Ramos (cell line): Measurements from ENCODE around the gene ZNF732.
"Not testable (repeated sequence)": the region's sequence is repeated elsewhere in the genome, so short reads cannot be mapped to it uniquely, and the experiment has no call there.

Experiments
- in situ Hi-C: fragments of 300-500 bp; cut with MboI; formaldehyde crosslinking; loops from one replicate; pipeline ENCODE4 v1.14.3; 2022; ENCODE audit warnings: low sequenced_read_pairs; ENCODE audit not compliant: unreplicated experiment

ZNF732 gene

DNA sequence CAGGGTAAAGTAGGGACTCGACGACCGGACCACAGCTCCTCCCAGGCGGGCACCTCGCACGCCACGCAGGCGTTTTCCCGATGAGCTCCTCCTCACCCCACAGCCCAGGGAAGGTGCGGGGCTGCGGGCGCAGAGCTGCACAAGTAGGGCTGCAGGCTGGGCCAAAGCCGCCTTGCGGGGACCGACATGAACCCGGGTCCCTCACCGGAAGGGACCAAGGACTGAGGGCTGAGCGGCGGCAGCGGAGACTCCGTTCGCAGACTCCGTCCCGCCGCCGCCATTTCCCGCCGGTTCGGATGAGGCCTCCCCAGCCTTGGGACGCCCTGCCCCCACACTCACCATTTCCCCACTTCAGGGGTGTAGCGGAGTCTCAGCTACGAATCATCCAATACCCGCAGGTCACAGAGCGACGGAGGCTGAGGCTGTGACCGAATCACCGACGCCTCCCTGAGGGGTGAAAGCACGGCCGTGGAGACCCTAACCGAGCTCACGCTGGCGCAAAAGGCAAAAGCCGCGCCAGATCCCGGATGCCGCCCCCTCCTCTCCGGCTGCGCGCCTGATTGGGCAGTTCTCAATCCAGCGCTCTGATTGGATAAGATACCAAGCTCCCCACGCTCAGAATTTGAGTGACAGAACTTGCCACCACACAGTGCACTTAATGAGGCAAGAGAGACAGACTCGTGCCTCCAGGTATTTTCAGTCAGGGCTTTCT lies at the start of gene ZNF732:
ZNF732 (minus strand) TSS at position 506 of the 712 bp plus-strand sequence; CDS start at position 342, 164 bp downstream.
- in situ Hi-C loops: no loop called here

DNA sequence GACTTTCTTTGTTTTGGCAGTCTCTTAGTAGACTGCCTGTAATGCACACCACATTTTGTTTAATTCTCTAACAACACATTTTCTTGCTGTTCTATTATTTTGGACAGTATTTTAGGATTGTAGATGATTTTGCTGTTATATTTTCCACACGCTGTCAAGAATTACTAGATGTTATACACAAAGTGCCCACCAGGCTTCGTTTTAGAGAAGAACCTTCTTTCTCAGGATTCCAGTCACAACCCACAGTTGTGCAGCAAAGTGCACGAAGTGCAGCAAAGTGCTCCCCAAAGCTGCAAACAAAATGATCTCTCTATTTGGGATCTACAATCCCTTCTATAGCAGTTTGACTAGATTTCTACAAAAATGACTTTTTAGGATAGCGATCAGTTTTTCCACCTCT lies 34.7 kb upstream of the ZNF732 start:
- in situ Hi-C loops: no loop called here

GRCh38 chr4:338759-339097 lies 33.5 kb upstream of the ZNF732 start:
- in situ Hi-C loops: no loop called here

GRCh38 chr4:337932-338758 lies 32.9 kb upstream of the ZNF732 start:
- in situ Hi-C loops: no loop called here

GRCh38 chr4:337143-337931 lies 32.1 kb upstream of the ZNF732 start, which contains the start of gene ZNF141:
TSS of gene ZNF141 (plus strand) at chr4:337814. CDS start at chr4:337984, 170 bp downstream.
- in situ Hi-C loops: no loop called here

GRCh38 chr4:336893-337142 lies 31.5 kb upstream of the ZNF732 start:
- in situ Hi-C loops: no loop called here

- in situ Hi-C loops: no loop called here
Observed at GRCh38 chr4:336099-336892, 31.0 kb upstream of the ZNF732 start.

- in situ Hi-C loops: no loop called here
Observed at GRCh38 chr4:335515-335914, 30.2 kb upstream of the ZNF732 start.

DNA sequence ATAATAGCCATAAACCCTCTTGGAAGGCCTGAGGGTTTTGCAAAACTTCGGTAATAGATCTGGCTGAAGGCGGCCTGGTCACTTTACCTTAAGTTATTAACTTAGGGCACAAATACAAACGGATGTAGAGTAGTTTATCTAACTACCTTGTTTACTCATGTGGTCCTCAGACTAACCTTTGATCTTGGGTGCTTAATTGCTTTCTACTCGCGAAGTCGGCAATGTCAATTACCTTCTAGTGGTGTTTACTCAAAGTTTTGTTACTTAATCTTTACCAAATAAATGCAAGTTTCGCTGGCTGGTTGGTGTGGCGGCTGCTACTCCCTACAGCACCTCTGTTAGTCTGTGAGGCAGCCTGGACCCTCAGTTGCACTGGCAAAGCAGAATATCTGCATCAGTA lies 23.5 kb upstream of the ZNF732 start:
- in situ Hi-C loops: no loop called here

DNA sequence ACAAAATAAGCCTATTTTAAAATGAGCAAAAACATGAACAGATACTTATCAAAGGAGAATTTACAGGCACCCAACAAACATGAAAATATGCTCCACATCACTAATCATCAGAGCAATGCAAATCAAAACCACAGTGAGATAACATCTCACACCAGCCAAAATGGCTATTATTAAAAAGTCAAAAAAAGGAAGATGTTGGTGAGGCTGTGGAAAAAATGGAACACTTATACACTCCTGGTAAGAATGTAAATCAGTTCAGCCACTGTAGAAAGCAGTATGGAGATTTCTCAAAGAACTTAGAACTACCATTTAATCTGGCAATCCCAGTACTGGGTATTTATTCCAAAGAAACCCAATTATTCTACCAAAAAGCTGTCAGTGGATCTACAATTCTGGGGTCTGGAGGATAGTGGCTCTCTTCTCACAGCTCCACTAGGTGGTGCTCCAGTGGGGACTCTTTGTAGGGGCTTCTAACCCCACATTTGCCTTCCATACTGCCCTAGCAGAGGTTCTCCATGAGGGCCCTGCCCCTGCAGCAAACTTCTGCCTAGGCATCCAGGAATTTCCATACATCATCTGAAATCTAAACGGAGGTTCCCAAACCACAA lies 9.1 kb upstream of the ZNF732 start:
- in situ Hi-C loops: no loop called here

- in situ Hi-C loops: no loop called here
Observed at GRCh38 chr4:309807-310206, 4.5 kb upstream of the ZNF732 start.

DNA sequence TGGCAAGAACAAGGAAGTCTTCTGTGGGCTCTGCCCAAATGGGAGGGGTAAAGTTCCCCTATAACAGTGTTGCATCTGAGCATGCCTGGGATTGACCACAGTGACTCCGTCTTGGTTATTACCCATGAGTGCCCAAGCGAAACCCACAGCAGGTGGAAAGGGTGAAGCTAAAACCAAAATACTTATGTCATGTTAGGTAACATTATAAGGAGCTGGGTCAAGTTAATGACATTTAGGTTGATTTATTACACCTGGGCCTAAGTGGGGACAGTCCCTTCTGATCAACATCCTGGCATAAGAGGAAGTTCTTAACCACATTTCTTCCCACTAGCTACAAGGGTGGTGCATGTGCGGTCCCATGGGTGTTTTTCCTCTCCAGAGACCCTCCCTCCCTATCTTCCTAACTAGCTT lies 1.3 kb upstream of the ZNF732 start:
- in situ Hi-C loops: no loop called here

DNA sequence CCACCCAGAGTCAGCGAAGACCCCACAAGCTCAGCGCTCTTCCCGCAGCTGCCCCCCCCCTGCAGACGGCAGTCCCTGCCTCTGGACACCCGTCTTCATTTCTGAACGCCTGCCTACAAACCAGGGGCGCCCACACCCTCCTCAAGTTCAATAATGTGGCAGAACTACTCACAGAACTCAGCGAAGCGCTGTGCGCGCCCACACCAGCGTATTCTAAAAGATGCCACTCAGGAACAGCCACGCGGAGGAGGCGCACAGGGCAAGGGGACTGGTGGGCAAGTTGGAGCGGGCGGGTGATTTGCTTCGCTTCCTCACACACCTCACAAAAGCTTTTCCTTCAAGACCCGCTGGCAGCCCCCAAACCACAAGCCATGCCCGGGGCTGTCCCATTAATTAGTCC lies 758 bp downstream of the ZNF732 start:
- in situ Hi-C loops: not testable (repeated sequence)

DNA sequence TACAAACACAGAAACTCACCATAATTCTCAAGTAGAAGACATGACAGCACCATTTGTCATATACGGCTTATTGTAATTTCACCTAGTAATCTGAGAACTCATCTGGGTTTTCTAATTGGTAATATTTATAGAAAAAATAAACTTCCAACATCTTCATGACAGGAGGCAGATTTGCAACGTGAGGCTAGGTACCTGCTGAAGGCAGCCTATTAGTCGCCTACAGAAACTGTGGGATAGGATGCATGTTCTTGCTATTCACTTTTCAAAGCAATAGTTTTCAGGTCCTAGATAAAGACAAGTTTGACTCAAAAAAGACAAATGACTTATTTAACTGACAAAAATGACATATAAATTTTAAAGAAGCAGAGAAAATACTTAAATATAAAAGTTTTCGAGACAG lies 2.9 kb downstream of the ZNF732 start:
- in situ Hi-C loops: no loop called here

GRCh38 chr4:294732-295131 lies 10.5 kb downstream of the ZNF732 start:
- in situ Hi-C loops: no loop called here

DNA sequence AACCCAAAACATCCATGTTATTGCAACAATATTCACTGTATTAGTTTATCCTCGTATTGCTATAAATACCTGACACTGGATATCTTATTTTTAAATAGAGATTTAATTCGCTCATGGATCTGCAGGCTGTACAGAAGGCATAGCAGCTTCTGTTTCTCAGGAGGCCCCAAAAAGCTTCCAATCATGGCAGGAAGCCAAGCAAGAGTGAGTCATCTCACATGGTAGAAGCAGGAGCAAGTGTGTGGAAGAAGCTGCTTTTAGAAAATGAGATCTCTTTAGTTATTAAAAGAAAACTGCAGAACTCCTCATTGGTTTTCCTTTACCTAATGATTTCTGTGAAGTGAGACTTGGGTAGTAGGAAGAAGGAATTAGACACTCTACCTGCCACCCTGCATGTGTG lies 16.4 kb downstream of the ZNF732 start:
- in situ Hi-C loops: no loop called here

DNA sequence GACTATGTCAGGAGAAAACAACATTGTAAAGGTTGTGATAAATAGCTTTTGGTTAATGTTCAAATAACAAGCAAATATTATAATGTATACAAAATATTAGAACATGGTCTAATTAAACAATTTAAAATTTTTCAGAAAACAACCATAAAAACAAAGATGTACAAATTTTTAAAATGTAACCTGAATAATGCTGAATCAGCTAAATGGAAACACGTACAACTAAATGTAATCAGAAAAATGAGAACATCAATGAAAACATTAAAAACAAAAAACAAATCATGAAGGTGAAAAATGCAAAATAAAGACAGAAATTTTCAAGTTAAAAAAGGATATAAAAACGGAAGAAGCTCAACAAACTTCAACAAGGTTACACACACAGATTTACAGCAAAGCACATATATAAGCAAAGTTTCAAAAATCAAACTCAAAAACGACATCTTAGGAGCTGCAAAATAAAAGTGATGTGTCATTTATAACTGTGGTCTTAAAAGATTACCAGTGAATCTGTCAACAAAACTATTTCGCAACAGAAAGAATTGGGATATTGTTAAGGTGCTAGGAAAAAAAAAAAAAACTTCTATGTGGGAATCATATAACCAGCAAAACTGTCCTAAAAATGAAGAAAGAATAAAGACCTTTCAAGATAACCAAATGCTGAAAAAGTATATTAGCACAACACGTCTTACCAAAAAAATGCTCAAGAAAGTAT lies 31.8 kb downstream of the ZNF732 start:
- in situ Hi-C loops: no loop called here

DNA sequence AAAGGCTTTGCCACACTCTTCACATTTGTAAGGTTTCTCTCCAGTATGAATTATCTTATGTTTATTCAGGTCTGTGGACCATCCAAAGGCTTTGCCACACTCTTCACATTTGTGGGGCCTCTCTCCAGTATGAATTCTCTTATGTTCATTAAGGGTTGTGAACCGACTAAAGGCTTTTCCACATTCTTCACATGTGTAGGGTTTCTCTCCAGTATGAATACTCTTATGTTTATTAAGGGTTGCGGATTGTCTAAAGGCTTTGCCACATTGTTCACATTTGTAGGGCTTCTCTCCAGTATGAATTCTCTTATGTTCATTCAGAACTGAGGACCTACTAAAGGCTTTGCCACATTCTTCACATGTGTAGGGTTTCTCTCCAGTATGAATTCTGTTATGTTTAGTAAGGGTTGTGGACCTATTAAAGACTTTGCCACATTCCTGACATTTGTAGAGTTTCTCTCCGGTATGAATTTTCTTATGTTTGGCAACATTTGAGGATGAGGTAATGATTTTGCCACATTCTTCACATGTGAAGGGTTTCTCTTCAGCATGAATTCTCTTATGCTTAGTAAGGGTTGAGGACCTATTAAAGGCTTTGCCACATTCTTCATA lies 33.7 kb downstream of the ZNF732 start:
- in situ Hi-C loops: no loop called here

DNA sequence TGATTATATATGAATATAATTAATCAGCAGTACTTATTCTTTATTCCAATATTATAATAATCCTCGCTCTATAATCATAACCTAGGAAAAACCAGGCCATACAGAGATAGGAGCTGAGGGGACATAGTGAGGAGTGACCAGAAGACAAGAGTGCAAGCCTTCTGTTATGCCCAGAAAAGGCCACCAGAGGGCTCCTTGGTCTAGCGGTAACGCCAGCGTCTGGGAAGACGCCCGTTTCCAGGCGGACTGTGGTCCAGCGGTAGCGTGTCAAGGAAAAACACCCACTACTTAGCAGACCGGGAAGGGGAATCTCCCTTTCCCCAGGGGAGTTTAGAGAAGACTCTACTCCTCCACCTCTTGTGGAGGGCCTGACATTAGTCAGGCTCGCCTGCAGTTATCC lies 46.0 kb downstream of the ZNF732 start:
- in situ Hi-C loops: not testable (repeated sequence)
